ENCODE results near the gene GNA15. TPM values are rescaled to one million over a fixed set of nuclear protein-coding genes. Genes with fewer than 3 reads are reported as not detected.
"Not testable (repeated sequence)": the region's sequence is repeated elsewhere in the genome, so short reads cannot be mapped to it uniquely, and the experiment has no call there.

Gene GNA15, protein sequence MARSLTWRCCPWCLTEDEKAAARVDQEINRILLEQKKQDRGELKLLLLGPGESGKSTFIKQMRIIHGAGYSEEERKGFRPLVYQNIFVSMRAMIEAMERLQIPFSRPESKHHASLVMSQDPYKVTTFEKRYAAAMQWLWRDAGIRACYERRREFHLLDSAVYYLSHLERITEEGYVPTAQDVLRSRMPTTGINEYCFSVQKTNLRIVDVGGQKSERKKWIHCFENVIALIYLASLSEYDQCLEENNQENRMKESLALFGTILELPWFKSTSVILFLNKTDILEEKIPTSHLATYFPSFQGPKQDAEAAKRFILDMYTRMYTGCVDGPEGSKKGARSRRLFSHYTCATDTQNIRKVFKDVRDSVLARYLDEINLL
- total RNA-seq = 103 and 109 TPM in 2 replicates

DNA sequence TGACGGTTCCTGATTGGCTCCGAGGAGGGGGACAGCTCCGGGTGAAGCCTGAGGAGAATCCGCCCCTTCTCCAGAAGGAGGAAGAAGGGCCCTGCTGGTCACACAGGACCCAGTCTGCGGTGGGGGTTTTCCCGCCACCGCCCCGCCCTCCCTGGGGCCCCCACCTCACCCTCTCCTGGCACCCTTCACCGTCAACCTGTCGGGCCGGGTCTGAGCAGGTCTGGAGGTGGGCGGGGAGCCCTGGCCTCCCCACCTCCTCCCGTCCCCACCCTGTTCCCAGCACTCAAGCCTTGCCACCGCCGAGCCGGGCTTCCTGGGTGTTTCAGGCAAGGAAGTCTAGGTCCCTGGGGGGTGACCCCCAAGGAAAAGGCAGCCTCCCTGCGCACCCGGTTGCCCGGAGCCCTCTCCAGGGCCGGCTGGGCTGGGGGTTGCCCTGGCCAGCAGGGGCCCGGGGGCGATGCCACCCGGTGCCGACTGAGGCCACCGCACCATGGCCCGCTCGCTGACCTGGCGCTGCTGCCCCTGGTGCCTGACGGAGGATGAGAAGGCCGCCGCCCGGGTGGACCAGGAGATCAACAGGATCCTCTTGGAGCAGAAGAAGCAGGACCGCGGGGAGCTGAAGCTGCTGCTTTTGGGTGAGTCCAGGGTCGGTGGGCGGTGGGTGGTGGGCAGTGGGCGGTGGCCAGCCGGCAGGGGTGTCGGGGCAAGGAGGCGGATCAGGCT, at the start of gene GNA15:
TSS of gene GNA15 (plus strand) at position 73 of the 723 bp plus-strand sequence. CDS start at position 491, 418 bp downstream.
- Mint-ChIP-seq H3K4me3 (peak within 1 kb of the TSS; percentile 93), H3K36me3 (ENCODE audit: low read depth) (peaks cover 19% of the 10 kb centered on the region), H3K27ac (peak within 1 kb of the TSS; percentile 88), H3K9me3 (peaks cover 8% of the 10 kb centered on the region), H3K4me1 (ENCODE audit: low read depth) (peaks cover 36% of the 10 kb centered on the region), H3K27me3 (ENCODE audit: insufficient read depth) (peaks cover under 1% of the 10 kb centered on the region)
- DNase-seq (ENCODE audit: low spot score) = peak; percentile 55
- intact Hi-C loops (cut with micrococcal nuclease) = loop anchor here (2.0 kb wide), 1 partner anchor 75 kb away; no protein-coding TSS in a partner anchor

DNA sequence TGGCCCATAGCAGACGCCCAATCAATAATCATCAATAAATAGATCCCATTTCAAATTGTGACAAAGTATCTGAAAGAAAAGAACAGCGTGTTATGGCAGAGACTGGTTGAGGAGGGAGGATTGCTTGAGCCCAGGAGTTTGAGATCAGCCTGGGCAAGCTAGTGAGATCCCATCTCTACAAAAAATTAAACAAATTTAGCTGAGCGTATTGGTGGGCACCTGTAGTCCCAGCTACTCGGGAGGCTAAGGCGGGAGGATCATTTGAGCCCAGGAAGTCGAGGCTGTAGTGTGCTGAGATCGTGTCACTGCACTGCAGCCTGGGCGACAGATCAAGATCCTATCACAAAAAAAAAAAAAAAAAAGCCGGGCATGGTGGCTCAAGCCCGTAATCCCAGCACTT, 48.1 kb upstream of the GNA15 start:
- H3K27me3 Mint-ChIP-seq (ENCODE audit: insufficient read depth) = peaks cover 14% of the 10 kb centered on the region
- H3K36me3 Mint-ChIP-seq (ENCODE audit: low read depth) = no peaks in the 10 kb centered on the region
- no peak overlapping the region for H3K4me3 Mint-ChIP-seq
- H3K9me3 Mint-ChIP-seq = no peaks in the 10 kb centered on the region
- DNase-seq (ENCODE audit: low spot score) = no peak
- H3K27ac Mint-ChIP-seq = no peak overlapping the region
- no peaks in the 10 kb centered on the region for H3K4me1 Mint-ChIP-seq (ENCODE audit: low read depth)
- intact Hi-C loops (cut with micrococcal nuclease) = no loop called here

DNA sequence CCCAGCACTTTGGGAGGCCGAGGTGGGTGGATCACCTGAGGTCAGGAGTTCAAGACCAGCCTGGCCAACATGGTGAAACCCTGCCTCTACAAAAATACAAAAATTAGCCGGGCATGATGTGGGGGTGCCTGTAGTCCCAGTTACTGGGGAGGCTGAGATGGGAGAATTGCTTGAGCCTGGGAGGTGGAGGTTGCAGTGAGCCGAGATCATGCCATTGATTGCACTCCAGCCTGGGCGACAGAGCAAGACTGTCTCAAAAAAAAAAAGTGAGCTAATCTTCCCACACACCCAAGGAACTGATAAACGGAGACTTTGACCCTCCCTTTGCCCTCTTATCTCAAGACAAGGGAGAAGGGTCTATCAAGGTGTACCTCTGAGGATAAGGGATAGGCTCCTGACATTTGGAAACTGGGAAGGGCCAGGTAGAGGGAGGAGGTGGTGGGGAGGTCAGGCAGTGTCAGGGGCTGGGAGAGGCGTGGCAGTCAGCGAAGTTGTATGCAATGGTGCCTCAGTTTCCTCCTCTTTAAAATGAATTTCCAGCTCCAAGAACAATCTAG, 46.5 kb upstream of the GNA15 start:
- H3K27ac Mint-ChIP-seq; H3K4me3 Mint-ChIP-seq; H3K36me3 Mint-ChIP-seq (ENCODE audit: low read depth); H3K9me3 Mint-ChIP-seq; DNase-seq (ENCODE audit: low spot score); intact Hi-C loops (cut with micrococcal nuclease); H3K4me1 Mint-ChIP-seq (ENCODE audit: low read depth): not testable (repeated sequence)
- peaks cover 17% of the 10 kb centered on the region for H3K27me3 Mint-ChIP-seq (ENCODE audit: insufficient read depth)

GRCh38 chr19:3094601-3095440, 41.0 kb upstream of the GNA15 start:
- no peaks in the 10 kb centered on the region for H3K9me3 Mint-ChIP-seq
- peak overlapping the region; percentile 67 for H3K4me3 Mint-ChIP-seq
- peaks cover 39% of the 10 kb centered on the region for H3K27me3 Mint-ChIP-seq (ENCODE audit: insufficient read depth)
- no peak overlapping the region for H3K27ac Mint-ChIP-seq
- peaks cover 21% of the 10 kb centered on the region for H3K4me1 Mint-ChIP-seq (ENCODE audit: low read depth)
- intact Hi-C loops (cut with micrococcal nuclease) = no loop called here
- DNase-seq (ENCODE audit: low spot score) = no peak
- H3K36me3 Mint-ChIP-seq (ENCODE audit: low read depth) = no peaks in the 10 kb centered on the region

DNA sequence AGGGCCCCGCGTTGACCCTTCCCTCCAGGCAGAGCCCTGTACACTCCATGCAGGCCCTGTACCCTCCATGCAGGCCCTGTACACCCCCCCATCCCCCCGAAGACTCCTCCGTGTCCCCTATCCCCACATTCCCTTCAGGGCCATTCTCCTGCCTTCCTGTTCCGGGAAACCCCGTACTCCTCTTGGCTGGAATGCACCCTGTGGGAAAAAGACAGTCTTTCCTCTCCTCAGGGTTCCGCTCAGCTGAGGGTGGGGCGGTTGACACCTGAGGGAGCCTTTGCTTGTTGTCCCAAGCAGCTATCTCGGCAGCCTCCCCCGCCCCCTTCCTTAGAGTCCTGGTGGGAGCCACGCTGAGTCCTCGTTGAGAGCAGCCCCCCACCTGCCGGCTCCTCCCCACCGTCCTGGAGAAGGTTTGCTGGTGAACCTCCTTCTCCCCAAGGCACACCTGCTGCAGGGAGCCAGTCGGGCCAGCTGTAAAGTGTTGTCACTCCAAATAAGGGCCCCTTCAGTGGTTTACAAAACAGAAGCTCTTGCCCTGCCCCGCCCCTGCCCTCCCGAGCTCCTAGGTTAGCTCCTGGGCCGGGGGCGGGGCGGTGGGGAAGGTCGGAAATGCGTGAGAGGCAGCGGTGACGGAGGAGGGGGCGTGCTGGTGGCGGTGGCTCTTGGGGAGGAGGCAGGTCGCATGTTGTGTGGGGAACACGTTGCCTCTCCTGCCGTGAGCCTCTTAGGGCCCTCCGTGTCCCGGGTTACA, 40.2 kb upstream of the GNA15 start:
- peak overlapping the region; percentile 67 for H3K4me3 Mint-ChIP-seq
- H3K9me3 Mint-ChIP-seq = no peaks in the 10 kb centered on the region
- intact Hi-C loops (cut with micrococcal nuclease) = no loop called here
- peak overlapping the region; percentile 48 for H3K27ac Mint-ChIP-seq
- no peak for DNase-seq (ENCODE audit: low spot score)
- H3K4me1 Mint-ChIP-seq (ENCODE audit: low read depth) = peaks cover 21% of the 10 kb centered on the region
- H3K36me3 Mint-ChIP-seq (ENCODE audit: low read depth) = no peaks in the 10 kb centered on the region
- peaks cover 43% of the 10 kb centered on the region for H3K27me3 Mint-ChIP-seq (ENCODE audit: insufficient read depth)

- no peaks in the 10 kb centered on the region for H3K36me3 Mint-ChIP-seq (ENCODE audit: low read depth)
- intact Hi-C loops (cut with micrococcal nuclease) = no loop called here
- no peak overlapping the region for H3K27ac Mint-ChIP-seq
- DNase-seq (ENCODE audit: low spot score) = no peak
- peaks cover 48% of the 10 kb centered on the region for H3K27me3 Mint-ChIP-seq (ENCODE audit: insufficient read depth)
- no peaks in the 10 kb centered on the region for H3K9me3 Mint-ChIP-seq
- peak overlapping the region; percentile 67 for H3K4me3 Mint-ChIP-seq
- peaks cover 21% of the 10 kb centered on the region for H3K4me1 Mint-ChIP-seq (ENCODE audit: low read depth)
These were observed 39.4 kb upstream of the GNA15 start for GRCh38 chr19:3096267-3096901.

DNA sequence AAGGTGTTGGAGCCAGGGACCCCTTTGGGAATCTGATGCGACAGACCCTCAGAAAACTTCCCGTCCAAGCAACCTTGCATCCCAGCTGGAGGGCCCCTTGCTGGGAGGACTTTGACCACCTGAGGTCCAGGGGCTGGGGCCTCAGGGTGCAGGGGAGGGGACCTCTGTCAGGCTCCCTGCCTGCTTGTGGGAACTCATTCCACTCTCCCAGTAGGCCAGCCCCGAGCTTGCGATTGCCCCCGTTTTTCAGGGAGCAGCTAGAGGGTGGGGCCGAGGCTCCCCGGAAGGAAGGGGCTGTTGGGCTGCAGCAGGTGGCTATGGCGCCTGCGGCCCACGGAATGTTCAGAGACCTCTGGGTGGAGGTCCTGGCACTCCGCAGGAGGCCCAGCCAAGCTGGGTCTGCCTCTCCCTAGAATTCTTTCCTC, 38.9 kb upstream of the GNA15 start:
- Mint-ChIP-seq H3K27ac (no peak overlapping the region), H3K36me3 (ENCODE audit: low read depth) (no peaks in the 10 kb centered on the region), H3K9me3 (no peaks in the 10 kb centered on the region), H3K4me3 (no peak overlapping the region), H3K4me1 (ENCODE audit: low read depth) (peaks cover 21% of the 10 kb centered on the region), H3K27me3 (ENCODE audit: insufficient read depth) (peaks cover 51% of the 10 kb centered on the region)
- DNase-seq (ENCODE audit: low spot score) = no peak
- intact Hi-C loops (cut with micrococcal nuclease) = no loop called here

- Mint-ChIP-seq H3K4me3 (no peak overlapping the region), H3K4me1 (ENCODE audit: low read depth) (peaks cover 21% of the 10 kb centered on the region), H3K36me3 (ENCODE audit: low read depth) (no peaks in the 10 kb centered on the region), H3K27ac (no peak overlapping the region), H3K9me3 (no peaks in the 10 kb centered on the region), H3K27me3 (ENCODE audit: insufficient read depth) (peaks cover 46% of the 10 kb centered on the region)
- intact Hi-C loops (cut with micrococcal nuclease) = no loop called here
- DNase-seq (ENCODE audit: low spot score) = no peak
These were observed 38.4 kb upstream of the GNA15 start for GRCh38 chr19:3097442-3097871.

DNA sequence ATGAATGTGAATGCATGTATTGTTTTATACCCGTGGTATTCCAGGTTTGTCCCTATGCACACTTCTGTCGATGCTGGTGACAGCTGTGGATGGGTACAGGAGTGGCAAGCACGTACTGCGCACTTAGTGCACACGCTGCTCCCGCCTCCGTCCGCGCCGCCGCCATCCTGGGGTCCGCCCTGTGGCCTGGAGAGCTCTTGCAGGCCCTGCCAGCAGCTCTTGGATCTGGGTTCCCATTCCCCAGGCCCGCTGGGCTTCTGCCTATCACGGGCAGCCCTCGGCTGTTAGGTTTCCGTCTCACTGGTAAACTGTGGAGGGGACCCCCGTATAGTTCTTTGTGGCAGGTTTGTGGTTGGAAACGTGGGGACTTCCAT, 37.7 kb upstream of the GNA15 start:
- H3K27ac Mint-ChIP-seq = no peak overlapping the region
- H3K27me3 Mint-ChIP-seq (ENCODE audit: insufficient read depth) = peaks cover 41% of the 10 kb centered on the region
- no peaks in the 10 kb centered on the region for H3K36me3 Mint-ChIP-seq (ENCODE audit: low read depth)
- DNase-seq (ENCODE audit: low spot score) = no peak
- H3K4me1 Mint-ChIP-seq (ENCODE audit: low read depth) = peaks cover 21% of the 10 kb centered on the region
- no peak overlapping the region for H3K4me3 Mint-ChIP-seq
- H3K9me3 Mint-ChIP-seq = no peaks in the 10 kb centered on the region
- intact Hi-C loops (cut with micrococcal nuclease) = no loop called here

- peak; percentile 22 for DNase-seq (ENCODE audit: low spot score)
- intact Hi-C loops (cut with micrococcal nuclease) = no loop called here
- no peaks in the 10 kb centered on the region for H3K9me3 Mint-ChIP-seq
- H3K4me3 Mint-ChIP-seq = no peak overlapping the region
- no peaks in the 10 kb centered on the region for H3K36me3 Mint-ChIP-seq (ENCODE audit: low read depth)
- peaks cover 39% of the 10 kb centered on the region for H3K27me3 Mint-ChIP-seq (ENCODE audit: insufficient read depth)
- no peak overlapping the region for H3K27ac Mint-ChIP-seq
- H3K4me1 Mint-ChIP-seq (ENCODE audit: low read depth) = peaks cover 21% of the 10 kb centered on the region
These were observed 37.1 kb upstream of the GNA15 start for GRCh38 chr19:3098515-3099346.

Measured in activated T-helper 1 cell treated with anti-CD3 and anti-CD28 coated beads, Interleukin-12 subunit alpha, Interleukin-12 subunit beta, Interleukin-2, Interleukin-4 antibody, amounts not matched to agents 30 ng/mL and 10 ng/mL and 1 ng/mL, durations not matched to agents 14 hours and 24 hours and 36 hours (primary cell).